ENCODE data around the gene TNPO2. TPM values are rescaled to one million over a fixed set of nuclear protein-coding genes. Genes with fewer than 3 reads are reported as not detected.
"Not testable (repeated sequence)": the region's sequence is repeated elsewhere in the genome, so short reads cannot be mapped to it uniquely, and the experiment has no call there.

The TNPO2 gene
- total RNA-seq, 1 donor from 2014 or later: 35.1 TPM

- intact Hi-C loops (cut with DNase I): no loop called here
- DNase-seq (ENCODE audit: missing footprints): no peak
- ATAC-seq: no peak
Measured at GRCh38 chr19:12748489-12748888, 24.8 kb upstream of the TNPO2 start.

DNA sequence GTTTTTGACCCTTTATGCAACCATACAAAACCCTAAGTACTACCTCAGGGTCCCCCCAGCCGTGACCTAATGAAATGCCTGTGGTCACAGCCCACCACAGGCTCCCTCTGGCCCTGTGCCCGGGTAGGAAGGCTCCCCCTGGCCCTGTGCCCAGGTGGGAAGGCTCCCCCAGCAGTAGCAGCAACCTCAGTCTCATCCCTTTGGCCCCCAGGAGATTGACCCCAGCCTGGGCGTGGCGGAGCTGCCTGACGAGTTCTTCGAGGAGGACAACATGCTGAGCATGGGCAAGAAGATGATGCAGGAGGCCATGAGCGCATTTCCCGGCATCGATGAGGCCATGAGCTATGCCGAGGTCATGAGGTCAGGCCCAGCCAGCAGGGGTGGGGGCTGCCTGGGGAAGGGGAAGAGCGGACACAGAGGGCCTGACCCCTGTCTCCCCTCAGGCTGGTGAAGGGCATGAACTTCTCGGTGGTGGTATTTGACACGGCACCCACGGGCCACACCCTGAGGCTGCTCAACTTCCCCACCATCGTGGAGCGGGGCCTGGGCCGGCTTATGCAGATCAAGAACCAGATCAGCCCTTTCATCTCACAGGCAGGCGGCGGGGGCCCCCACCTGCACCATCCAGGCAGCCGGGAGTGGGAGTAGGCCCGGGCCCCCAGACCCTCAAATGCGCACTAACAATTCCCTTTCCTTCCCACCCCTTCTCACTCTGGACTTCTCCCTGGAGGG, 21.6 kb upstream of the TNPO2 start:
- intact Hi-C loops (cut with DNase I): no loop called here
- DNase-seq (ENCODE audit: missing footprints) (no peak), ATAC-seq (no peak)

DNA sequence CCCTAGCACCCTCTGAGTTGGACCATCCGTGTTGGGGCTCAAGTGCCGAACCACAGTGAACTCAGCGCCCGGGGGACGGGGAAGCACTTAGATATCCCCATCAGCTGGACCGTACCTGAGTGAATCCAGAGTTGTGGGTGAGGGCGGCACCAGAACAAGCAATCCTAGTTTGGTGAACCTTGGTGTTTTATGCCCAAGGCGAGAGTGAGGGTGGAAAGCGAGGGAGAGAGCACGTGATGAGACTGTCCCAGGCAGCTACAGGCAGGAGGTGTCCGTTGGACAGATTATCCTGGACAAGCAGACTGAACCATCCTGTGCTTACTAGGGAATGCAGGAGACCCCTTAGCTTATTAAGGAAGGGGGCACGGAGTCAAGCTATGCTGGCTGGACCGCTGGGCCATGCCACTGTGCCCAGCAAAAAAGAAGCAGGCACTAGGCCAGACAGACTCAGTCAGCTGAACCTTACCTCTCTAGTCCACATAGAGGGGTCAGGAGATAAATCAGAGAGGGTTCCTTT, 14.2 kb upstream of the TNPO2 start:
- ATAC-seq: no peak
- DNase-seq (ENCODE audit: missing footprints): no peak
- intact Hi-C loops (cut with DNase I): loop anchor here (2.0 kb wide), 1 partner anchor 53 kb away; the partner anchor contains the start of gene JUNB

- intact Hi-C loops (cut with DNase I): loop anchor here (2.0 kb wide), 1 partner anchor 54 kb away; the partner anchor contains the start of gene JUNB
- ATAC-seq (peak; percentile 94), DNase-seq (ENCODE audit: missing footprints) (peak; percentile 91)
Measured at GRCh38 chr19:12736995-12737834, 13.5 kb upstream of the TNPO2 start, which contains the start of gene GET3. GET3 (plus strand) TSS chr19:12737497; CDS start chr19:12737506, 9 bp downstream.

DNA sequence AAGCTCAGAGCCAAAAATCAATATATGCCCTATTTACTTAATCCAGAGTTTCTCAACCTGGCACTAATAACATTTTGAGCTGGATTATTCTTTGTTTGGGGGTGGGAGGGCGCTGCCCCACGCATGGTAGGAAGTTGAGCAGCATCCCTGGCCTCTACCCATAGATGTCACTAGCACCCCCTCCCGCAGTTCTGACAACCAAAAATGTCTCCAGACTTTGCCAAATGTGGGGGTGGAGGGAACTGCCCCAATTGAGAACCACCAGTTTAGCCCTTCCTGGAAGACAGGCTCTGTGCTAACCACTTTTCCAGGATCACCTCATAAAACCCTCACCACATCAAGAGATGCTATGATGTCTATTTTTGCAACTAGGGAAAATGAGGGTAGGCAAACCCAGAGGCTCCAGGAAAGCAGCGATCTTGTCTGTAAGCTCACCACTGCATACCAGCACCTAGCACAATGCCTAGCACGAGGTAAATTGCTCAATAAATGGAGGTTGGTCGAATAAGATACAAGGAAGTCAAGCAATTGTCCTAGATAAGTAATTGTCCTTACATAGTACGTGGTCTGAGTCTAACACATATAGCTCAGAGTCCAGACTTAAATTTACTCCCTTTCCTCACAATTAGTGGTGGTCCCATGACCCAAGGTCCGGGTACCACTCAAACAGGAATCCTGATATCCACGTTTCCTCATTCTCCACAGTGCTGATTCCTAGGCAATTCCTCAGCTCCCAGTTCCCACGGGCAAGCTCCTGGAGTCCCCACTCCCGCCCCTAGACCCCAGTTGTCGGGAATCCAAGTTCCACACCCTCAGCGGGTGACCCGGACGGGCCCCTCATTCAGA, 9.9 kb upstream of the TNPO2 start:
- ATAC-seq: no peak
- no peak for DNase-seq (ENCODE audit: missing footprints)
- intact Hi-C loops (cut with DNase I): loop anchor here (1.0 kb wide), 1 partner anchor 9 kb away; no protein-coding TSS in a partner anchor

DNA sequence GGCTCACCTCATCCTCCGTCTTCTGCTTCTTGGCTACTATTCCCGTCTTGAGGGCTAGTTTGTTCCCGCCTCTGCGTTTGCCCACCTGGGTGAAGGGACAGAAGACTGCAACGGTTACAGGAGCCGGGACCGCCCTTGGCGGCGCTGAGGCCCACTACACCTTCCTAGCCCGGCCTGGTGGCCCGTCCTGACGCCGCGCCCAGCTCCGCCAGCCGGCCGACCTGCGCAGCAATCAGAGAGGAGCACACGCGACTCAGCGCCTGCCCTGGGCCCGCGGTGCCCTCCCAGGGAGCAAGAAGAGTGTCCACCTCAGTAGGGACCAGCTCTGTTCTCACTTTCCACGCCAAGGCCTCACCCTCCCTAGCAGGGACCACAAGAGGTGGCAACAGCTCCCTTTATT, 7.6 kb upstream of the TNPO2 start:
- DNase-seq (ENCODE audit: missing footprints) (no peak), ATAC-seq (no peak)
- intact Hi-C loops (cut with DNase I): no loop called here

DNA sequence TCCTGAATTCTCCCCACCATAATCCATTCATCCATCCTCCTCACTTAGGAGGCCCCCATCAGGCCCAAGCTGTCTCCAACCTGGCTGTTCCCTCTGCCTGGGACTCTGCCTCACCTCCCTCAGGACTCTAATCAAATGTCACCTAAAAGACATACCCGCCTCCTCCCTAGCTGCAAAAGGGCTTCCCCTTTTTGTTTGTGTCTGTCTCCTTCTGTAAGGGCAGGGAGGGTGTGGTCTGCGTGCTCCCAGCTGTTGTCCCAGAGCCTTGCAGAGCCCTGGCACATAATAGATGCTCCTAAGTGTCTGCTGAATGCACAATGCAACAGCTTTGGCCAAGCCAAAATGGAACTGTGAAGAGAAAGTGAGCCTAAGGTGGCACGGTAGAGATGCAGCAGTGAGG, 6.3 kb upstream of the TNPO2 start:
- no peak for ATAC-seq
- intact Hi-C loops (cut with DNase I): no loop called here
- DNase-seq (ENCODE audit: missing footprints): no peak

DNA sequence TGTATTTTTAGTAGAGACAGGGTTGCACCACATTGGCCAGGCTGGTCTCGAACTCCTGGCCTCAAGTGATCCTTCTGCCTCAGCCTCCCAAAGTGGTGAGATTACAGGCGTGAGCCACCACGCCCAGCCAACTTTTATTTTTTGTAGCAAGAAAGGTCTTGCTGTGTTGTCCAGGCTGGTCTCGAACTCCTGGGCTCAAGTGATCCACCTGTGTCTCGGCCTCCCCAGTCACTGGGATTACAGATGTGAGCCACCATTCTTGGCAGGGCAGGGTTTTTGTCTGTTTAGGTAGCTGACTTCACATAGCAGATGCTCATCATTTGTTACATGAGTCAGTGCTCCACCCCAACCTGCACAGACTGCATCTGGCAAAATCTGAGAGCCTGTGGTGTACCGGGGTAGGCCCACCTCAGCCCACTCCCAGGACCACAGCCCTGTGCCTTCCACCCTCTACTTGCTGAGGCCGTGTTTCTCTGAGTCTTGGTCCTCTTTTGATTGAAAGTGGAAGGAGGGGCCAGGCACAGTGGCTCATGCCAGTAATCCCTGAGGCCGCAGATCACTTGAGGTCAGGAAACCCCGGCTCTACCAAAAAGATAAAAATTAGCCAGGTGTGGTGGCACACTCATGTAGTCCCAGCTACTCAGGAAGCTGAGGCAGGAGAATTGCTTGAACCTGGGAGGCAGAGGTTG, 4.2 kb upstream of the TNPO2 start:
- ATAC-seq: no peak
- intact Hi-C loops (cut with DNase I): no loop called here
- no peak for DNase-seq (ENCODE audit: missing footprints)

DNA sequence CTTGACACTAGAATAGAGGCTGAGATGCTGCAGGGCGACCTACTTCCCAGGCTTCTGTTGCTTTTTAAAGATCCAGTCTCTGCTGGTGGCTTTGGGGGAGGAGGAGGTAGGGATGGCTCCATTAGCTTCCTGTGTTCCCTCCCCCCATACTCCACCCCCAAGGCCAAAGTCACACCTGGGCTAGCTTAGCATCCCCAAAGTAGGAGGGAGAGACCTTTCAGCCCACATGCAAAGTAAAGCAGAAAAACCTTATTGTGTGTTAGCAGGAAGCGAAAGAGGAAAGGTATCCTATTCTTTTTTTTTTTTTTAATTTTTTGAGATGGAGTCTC, 3.2 kb upstream of the TNPO2 start:
- DNase-seq (ENCODE audit: missing footprints) (no peak), ATAC-seq (no peak)
- intact Hi-C loops (cut with DNase I): no loop called here

- ATAC-seq; DNase-seq (ENCODE audit: missing footprints); intact Hi-C loops (cut with DNase I): not testable (repeated sequence)
Measured at GRCh38 chr19:12725612-12726011, 1.9 kb upstream of the TNPO2 start.

DNA sequence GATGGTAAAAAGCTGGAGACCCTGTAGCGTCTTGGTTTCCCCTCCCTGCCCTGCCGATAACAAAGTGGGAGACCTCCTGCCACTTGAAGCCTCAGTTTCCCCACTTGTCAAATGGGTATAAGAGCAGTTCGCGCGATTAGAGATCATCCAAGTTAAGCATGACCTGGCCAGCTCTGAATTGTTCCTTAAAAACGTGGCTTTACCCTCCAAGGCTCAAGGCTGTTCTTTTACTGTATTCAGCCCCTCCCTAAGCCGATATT, 421 bp downstream of the TNPO2 start:
- intact Hi-C loops (cut with DNase I): loop anchor here (5.0 kb wide), 1 partner anchor 41 kb away; the partner anchor contains the start of gene DHPS
- ATAC-seq (no peak), DNase-seq (ENCODE audit: missing footprints) (no peak)

DNA sequence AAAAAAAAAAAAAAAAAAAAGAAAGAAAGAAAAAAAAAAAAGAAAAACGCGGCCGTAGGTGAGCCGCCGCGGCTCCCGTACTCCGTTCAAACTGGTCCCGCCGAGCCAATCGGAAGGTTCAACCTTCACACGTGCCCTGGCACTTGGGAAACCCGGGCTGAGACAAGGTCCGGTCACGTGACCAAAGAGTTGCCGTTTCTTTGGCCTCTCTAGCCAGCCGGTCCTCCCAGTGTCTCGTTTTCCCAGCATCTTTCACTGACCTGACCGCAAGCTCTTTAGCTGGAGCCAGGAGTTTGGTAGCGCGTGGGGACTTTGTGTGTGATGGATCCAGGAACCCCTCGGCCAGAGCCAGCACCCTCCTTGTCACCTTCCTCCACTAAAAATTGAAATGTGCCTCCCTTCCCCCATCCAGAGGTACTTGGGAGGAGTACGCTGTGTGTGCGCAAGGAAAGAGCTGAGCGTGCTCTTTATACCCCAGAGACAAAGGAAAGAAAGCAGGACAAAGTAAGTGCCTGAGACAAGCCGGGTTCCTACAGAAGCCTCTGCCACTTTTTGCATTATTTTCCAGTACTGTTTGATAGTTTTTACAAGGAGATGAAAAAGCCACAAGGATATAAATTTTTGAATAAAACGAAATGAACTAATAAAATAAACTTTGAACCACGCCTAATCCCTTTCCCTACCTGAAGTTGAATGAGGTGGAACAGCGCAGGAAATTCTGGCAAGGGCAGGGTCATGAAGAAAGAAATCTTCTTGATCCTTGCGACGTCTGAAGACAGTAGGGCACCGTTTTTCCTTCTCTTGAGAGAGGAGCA, 959 bp downstream of the TNPO2 start:
- peak; percentile 92 for ATAC-seq
- intact Hi-C loops (cut with DNase I): loop anchor here (5.0 kb wide), 1 partner anchor 40 kb away; the partner anchor contains the start of gene DHPS
- peak; percentile 98 for DNase-seq (ENCODE audit: missing footprints)

- ATAC-seq: peak; percentile 56
- intact Hi-C loops (cut with DNase I): loop anchor here (5.0 kb wide), 1 partner anchor 40 kb away; the partner anchor contains the start of gene DHPS
- DNase-seq (ENCODE audit: missing footprints): peak; percentile 83
Measured at GRCh38 chr19:12721656-12722565, 1.8 kb downstream of the TNPO2 start.

- peak; percentile 21 for ATAC-seq
- intact Hi-C loops (cut with DNase I): loop anchor here (5.0 kb wide), 1 partner anchor 39 kb away; the partner anchor contains the start of gene DHPS
- DNase-seq (ENCODE audit: missing footprints): no peak
Measured at GRCh38 chr19:12720851-12721655, 2.7 kb downstream of the TNPO2 start.

GRCh38 chr19:12720296-12720695, 3.4 kb downstream of the TNPO2 start:
- intact Hi-C loops (cut with DNase I): loop anchor here (5.0 kb wide), 1 partner anchor 38 kb away; the partner anchor contains the start of gene DHPS
- no peak for DNase-seq (ENCODE audit: missing footprints)
- ATAC-seq: no peak

DNA sequence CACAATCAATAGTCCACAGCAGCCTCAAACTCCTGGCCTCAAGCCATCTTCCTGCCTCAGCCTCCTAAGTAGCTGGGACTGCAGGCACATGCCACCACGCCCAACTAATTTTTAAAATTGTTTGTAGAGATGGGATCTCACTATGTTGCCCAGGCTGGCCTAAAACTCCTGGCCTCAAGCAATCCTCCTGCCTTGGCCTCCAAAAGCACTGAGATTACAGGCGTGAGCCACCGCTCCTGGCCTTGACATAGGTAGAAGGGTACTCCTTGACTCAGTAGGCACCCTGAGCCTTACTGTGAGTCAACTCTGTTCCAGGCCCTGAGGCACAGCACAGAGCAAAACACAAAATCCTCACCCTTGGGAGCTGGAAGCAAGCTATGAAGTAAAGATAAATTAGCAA, 7.8 kb downstream of the TNPO2 start:
- DNase-seq (ENCODE audit: missing footprints) (no peak), ATAC-seq (no peak)
- intact Hi-C loops (cut with DNase I): no loop called here

Data from Right ventricle myocardium inferior (tissue), 1 donor.